LNCaP clone FGC (cell line): ENCODE measurements around the gene FGD1.

Experiments used
- DNase-seq: peaks from one replicate; pipeline ENCODE4 v3.0.0-alpha.2; 2011; ENCODE audit warnings: low read depth
- H3K4me3 ChIP-seq: 2 replicates; pipeline ENCODE4 v1.5.1; 2011; ENCODE audit warnings: mild to moderate bottlenecking, low read depth, low read length, control low read depth
- TF ChIP-seq, protein P1 (sequence below): IDR thresholded peaks from 2 replicates; pipeline ENCODE4 v1.5.1; 2012; ENCODE audit warnings: mild to moderate bottlenecking; ENCODE audit not compliant: control insufficient read depth, insufficient read depth; ENCODE audit errors: extremely low read depth

FGD1 gene

GRCh38 chrX:54439960-54440871, 55.8 kb downstream of the FGD1 start, which contains the start of gene TSR2:
TSS of gene TSR2 (plus strand) at chrX:54440404. CDS start at chrX:54440422, 18 bp downstream.
- TF ChIP-seq, protein P1, sequence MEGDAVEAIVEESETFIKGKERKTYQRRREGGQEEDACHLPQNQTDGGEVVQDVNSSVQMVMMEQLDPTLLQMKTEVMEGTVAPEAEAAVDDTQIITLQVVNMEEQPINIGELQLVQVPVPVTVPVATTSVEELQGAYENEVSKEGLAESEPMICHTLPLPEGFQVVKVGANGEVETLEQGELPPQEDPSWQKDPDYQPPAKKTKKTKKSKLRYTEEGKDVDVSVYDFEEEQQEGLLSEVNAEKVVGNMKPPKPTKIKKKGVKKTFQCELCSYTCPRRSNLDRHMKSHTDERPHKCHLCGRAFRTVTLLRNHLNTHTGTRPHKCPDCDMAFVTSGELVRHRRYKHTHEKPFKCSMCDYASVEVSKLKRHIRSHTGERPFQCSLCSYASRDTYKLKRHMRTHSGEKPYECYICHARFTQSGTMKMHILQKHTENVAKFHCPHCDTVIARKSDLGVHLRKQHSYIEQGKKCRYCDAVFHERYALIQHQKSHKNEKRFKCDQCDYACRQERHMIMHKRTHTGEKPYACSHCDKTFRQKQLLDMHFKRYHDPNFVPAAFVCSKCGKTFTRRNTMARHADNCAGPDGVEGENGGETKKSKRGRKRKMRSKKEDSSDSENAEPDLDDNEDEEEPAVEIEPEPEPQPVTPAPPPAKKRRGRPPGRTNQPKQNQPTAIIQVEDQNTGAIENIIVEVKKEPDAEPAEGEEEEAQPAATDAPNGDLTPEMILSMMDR, result peak; percentile 36
- DNase-seq, result peak; percentile 75
- H3K4me3 ChIP-seq, result peak within 1 kb of the TSS; percentile 94

- no peak for DNase-seq
- no peak overlapping the region for H3K4me3 ChIP-seq
- TF ChIP-seq, protein P1, result no peak
Observed at GRCh38 chrX:54435121-54435520, 60.9 kb downstream of the FGD1 start.

GRCh38 chrX:54430519-54430918, 65.5 kb downstream of the FGD1 start:
- no peak for DNase-seq
- TF ChIP-seq, protein P1, result no peak
- no peak overlapping the region for H3K4me3 ChIP-seq

DNA sequence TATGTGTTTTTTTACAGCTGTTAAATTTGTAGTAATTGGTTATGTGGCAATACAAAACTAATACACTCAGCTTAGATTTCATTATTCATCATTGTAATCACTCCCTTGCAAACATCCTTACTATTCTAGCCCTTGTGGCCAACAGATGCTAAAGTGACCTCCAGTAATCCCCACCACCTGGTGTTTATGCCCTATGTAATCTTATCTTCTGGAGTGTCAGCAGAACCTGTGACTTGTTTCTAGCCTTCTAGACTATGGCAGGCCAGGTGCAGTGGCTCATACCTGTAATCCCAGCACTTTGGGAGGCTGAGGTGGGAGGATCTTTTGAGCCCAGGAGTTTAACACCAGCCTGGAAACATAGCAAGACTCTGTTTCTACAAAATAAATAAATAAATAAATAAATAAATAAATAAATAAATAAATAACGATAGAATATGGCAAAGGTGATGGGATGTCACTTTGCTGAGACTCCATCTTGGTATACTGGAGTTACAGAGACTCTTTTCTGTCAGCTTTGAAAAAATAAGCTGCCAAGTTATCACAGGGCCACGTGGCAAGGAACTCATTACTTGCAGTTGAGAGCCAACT, 68.1 kb downstream of the FGD1 start:
- no peak overlapping the region for H3K4me3 ChIP-seq
- no peak for DNase-seq
- TF ChIP-seq, protein P1, result no peak

GRCh38 chrX:54423161-54423888, 72.7 kb downstream of the FGD1 start:
- DNase-seq, result no peak
- TF ChIP-seq, protein P1, result no peak
- no peak overlapping the region for H3K4me3 ChIP-seq

DNA sequence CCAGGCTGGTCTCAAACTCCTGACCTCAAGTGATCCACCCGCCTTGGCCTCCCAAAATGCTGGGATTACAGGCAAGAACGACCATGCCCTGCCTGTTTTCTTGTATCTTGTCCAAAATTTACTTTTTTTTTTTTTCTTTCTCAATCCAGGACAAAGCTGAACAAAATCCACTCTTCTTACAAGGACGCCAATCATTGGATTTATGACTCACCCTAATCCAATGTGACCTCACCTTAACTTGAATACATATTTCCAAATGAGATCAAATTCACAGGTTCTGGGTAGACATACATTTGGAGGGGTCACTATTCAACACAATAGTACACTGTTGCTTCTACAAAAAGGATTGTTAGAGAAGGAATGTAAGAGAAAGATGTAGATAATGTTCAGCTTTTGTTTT, 73.9 kb downstream of the FGD1 start:
- TF ChIP-seq, protein P1, result no peak
- DNase-seq, result no peak
- H3K4me3 ChIP-seq, result no peak overlapping the region
